Lung (tissue), 12 donors: ENCODE results near the gene PCDH8. TPM values are rescaled to one million over a fixed set of nuclear protein-coding genes. Genes with fewer than 3 reads are reported as not detected.

Experiments
- ATAC-seq: fragments of 200-7000 bp; cut with Tn5 transposase; one replicate; pipeline ENCODE4 v1.9.1; 2020; ENCODE audit warnings: moderate number of reproducible peaks; ENCODE audit not compliant: insufficient read depth, low FRiP score
- DNase-seq, 3 donors: peaks; one replicate each; pipeline ENCODE4 v3.0.0-alpha.2; 2013 to 2017
- H3K27ac ChIP-seq, 2 donors: one replicate each; pipeline ENCODE4 v1.5.1; 2013; ENCODE audit warnings: mild to moderate bottlenecking in 2 of 2, moderate library complexity in 2 of 2, control low read depth in 1 of 2, inconsistent platforms in 1 of 2, low read depth in 1 of 2, low read length in 1 of 2
- H3K27me3 ChIP-seq, 3 donors: one replicate each; pipeline ENCODE4 v1.5.1; 2013; ENCODE audit warnings: low read length in 2 of 3; ENCODE audit not compliant: control insufficient read depth in 3 of 3, insufficient read depth in 3 of 3
- H3K36me3 ChIP-seq, 4 donors: one replicate each; pipeline ENCODE4 v1.5.1; 2013; ENCODE audit warnings: low read length in 4 of 4, mild to moderate bottlenecking in 1 of 4, moderate library complexity in 1 of 4; ENCODE audit not compliant: control insufficient read depth in 4 of 4, insufficient read depth in 4 of 4
- H3K4me1 ChIP-seq, 5 donors: one replicate each; pipeline ENCODE4 v1.5.1; 2013; ENCODE audit warnings: low read length in 5 of 5, mild to moderate bottlenecking in 2 of 5, moderate library complexity in 1 of 5; ENCODE audit not compliant: control insufficient read depth in 5 of 5, insufficient read depth in 5 of 5
- H3K4me3 ChIP-seq: one replicate; pipeline ENCODE4 v1.5.1; 2013; ENCODE audit warnings: mild to moderate bottlenecking, control low read depth, moderate library complexity
- H3K9ac ChIP-seq, 2 donors: one replicate each; pipeline ENCODE4 v1.5.1; 2013; ENCODE audit warnings: low read length in 2 of 2, control low read depth in 1 of 2; ENCODE audit not compliant: insufficient read depth in 1 of 2
- H3K9me3 ChIP-seq, 4 donors: one replicate each; pipeline ENCODE4 v1.5.1; 2013; ENCODE audit warnings: low read length in 3 of 4, mild to moderate bottlenecking in 1 of 4, moderate library complexity in 1 of 4; ENCODE audit not compliant: control insufficient read depth in 4 of 4, insufficient read depth in 3 of 4
- WGBS, 2 donors: extraction: QIAGEN DNeasy Blood & Tissue Kit; methylation state at CpG; one replicate each; pipeline ENCODE4 v1.1.7; 2013; 5-methylcytosine and 5-hydroxymethylcytosine counted together
- polyA plus RNA-seq, 2 donors: library from polyadenylated mRNA; stranded (reverse); fragments of 200-250 nt; gene quantifications; one replicate each; pipeline ENCODE4 v1.2.1, GENCODE V29; 2013
- total RNA-seq, 2 donors: library from RNA; depleted of rRNA in 1 of 2; stranded (reverse); fragments of >200 nt in 1 of 2; gene quantifications; one replicate each; pipeline ENCODE4 v1.2.1, GENCODE V29; 2014 to 2021
- TF ChIP-seq, protein P1 (sequence below): IDR thresholded peaks from 2 replicates; pipeline ENCODE4 v1.5.1; 2012; ENCODE audit warnings: mild to moderate bottlenecking; ENCODE audit errors: control extremely low read depth, extremely low read depth
- donor health status: control.
- donor health status: control.
- donor health status: Bipolar disorder and iron deficiency.
- donor health status: healthy.
- donor health status: DM: yes; HTN: yes; CAD: no.

The PCDH8 gene
- total and polyA plus RNA-seq, 4 donors, result 0.06 to 0.28 TPM; not detected in 2

DNA sequence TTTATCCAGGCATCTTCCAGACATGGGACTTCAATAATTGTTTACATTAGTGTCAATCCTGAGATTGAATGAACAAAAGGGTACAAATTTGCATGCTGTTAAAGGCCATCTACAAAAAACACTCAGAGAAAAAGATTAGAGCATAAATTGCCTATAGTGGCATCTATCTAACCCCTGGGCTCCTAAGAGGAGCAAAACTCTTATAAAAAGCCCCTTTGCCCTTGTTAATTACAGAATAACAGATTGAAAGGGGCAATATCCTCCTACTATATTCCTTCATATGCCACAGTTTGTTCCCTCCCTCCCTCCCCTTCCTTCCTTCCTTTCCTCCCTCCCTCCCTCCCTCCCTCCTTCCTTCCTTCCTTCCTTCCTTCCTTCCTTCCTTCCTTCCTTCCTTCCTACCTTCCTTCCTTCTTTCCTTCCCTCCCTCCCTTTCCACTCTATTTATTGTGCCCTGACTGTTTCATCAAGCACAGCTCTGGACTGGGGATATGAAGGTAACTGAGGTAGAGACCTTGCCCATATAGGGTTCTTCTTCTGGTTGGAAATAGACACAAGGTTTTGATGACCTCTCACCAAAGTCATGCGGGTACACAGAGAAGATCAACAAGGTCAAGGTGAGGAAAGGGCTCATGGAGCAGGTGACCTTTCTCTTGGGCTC lies 49.5 kb downstream of the PCDH8 start:
- no peak overlapping the region for H3K4me3 ChIP-seq
- no peaks in the 10 kb centered on the region for H3K36me3 ChIP-seq
- no peak overlapping the region for H3K27ac ChIP-seq
- 0% methylated on average over 1 of the region's 1 CpG for WGBS, 2 donors
- H3K9ac ChIP-seq, result no peak overlapping the region
- TF ChIP-seq, protein P1, sequence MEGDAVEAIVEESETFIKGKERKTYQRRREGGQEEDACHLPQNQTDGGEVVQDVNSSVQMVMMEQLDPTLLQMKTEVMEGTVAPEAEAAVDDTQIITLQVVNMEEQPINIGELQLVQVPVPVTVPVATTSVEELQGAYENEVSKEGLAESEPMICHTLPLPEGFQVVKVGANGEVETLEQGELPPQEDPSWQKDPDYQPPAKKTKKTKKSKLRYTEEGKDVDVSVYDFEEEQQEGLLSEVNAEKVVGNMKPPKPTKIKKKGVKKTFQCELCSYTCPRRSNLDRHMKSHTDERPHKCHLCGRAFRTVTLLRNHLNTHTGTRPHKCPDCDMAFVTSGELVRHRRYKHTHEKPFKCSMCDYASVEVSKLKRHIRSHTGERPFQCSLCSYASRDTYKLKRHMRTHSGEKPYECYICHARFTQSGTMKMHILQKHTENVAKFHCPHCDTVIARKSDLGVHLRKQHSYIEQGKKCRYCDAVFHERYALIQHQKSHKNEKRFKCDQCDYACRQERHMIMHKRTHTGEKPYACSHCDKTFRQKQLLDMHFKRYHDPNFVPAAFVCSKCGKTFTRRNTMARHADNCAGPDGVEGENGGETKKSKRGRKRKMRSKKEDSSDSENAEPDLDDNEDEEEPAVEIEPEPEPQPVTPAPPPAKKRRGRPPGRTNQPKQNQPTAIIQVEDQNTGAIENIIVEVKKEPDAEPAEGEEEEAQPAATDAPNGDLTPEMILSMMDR, result no peak
- no peaks in the 10 kb centered on the region for H3K9me3 ChIP-seq
- no peak for ATAC-seq
- no peaks in the 10 kb centered on the region for H3K27me3 ChIP-seq
- DNase-seq, result no peak
- no peaks in the 10 kb centered on the region for H3K4me1 ChIP-seq

DNA sequence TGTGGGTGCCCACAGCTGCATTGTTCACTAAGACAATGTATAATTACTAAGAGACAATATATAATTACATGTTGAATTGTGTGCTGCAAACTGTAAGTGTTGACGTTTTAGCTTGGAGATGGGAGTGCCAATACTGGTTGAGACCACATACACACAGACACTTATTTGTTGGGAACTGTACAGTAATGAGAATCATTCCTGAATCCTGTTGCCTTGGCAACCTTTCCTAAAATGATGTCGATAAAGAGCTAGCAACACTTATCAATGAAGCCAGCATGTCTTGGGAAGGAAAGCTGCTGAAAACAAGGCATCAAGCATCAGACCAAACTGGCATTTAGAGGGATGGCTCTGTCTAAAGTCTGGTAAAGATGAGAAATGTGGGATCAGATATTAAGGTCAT lies 51.3 kb downstream of the PCDH8 start:
- no peaks in the 10 kb centered on the region for H3K9me3 ChIP-seq
- H3K4me3 ChIP-seq, result no peak overlapping the region
- H3K36me3 ChIP-seq, result no peaks in the 10 kb centered on the region
- TF ChIP-seq, protein P1, result no peak
- no peak overlapping the region for H3K27ac ChIP-seq
- 78% methylated on average over 2 of the region's 2 CpGs for WGBS, 2 donors
- DNase-seq (no peak), ATAC-seq (no peak)
- no peaks in the 10 kb centered on the region for H3K4me1 ChIP-seq
- no peaks in the 10 kb centered on the region for H3K27me3 ChIP-seq
- no peak overlapping the region for H3K9ac ChIP-seq

DNA sequence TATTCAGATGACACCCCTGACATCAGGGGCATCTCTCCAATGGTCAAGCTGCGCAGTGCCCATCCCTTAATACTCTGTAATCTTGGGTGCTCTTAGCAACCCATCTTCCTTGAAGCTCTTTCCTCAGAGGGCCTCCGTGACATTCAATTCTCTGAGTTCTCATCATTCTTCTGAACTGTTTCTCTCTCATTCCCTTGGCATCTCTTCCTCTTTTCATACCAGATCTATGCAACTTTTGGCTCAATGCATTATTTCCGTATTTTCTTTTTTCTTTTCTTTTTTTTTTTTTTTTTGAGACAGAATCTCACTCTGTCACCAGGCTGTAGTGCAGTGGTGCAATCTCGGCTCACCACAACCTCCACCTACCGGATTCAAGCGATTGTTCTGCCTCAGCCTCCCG lies 53.9 kb downstream of the PCDH8 start:
- TF ChIP-seq, protein P1, result no peak

More for the DNA sequence above, 53.9 kb downstream of the PCDH8 start:
- no peaks in the 10 kb centered on the region for H3K36me3 ChIP-seq
- no peaks in the 10 kb centered on the region for H3K4me1 ChIP-seq
- H3K27ac ChIP-seq, result no peak overlapping the region
- no peak overlapping the region for H3K9ac ChIP-seq
- H3K9me3 ChIP-seq, result no peaks in the 10 kb centered on the region
- H3K4me3 ChIP-seq, result no peak overlapping the region
- 90 to 97% methylated on average over 7 of the region's 7 CpGs for WGBS, 2 donors
- ATAC-seq (no peak), DNase-seq (no peak)
- H3K27me3 ChIP-seq, result no peaks in the 10 kb centered on the region
